IMR-90 (cell line): ENCODE data around the gene MSH3. TPM values are rescaled to one million over a fixed set of nuclear protein-coding genes. Genes with fewer than 3 reads are reported as not detected.

Experiments used
- ATAC-seq: fragments of 200-7000 bp; cut with Tn5 transposase; 2 replicates; pipeline ENCODE4 v1.9.1; 2020; ENCODE audit warnings: low read depth, mild to moderate bottlenecking, moderate library complexity
- BruUV-seq: library from RNA; stranded (reverse); fragments of 400-500 nt; replicated peaks from 2 replicates; lab custom pipeline; 2021; lab: Mats Ljungman, UMichigan
- CTCF ChIA-PET: fragments of 300-600 bp; formaldehyde crosslinking; extraction: SDS; loops from one replicate; lab custom pipeline; 2021; ENCODE audit warnings: antibody characterized with exemption; lab: Yijun Ruan, JAX
- POLR2A ChIA-PET: fragments of 300-600 bp; sonication (Branson Sonifier 250); formaldehyde crosslinking; loops from one replicate; lab custom pipeline; 2022; ENCODE audit warnings: antibody characterized with exemption; ENCODE audit not compliant: unreplicated experiment; lab: Charles Lee
- DNase-seq: peaks from one replicate; pipeline ENCODE4 v3.0.0; 2013
- H2AFZ ChIP-seq: replicated peaks from 2 replicates; pipeline ENCODE3; 2013; ENCODE audit warnings: low read length, mild to moderate bottlenecking; ENCODE audit not compliant: poor library complexity
- H2AK5ac ChIP-seq: 2 replicates; pipeline ENCODE4 v1.6.1; 2013; ENCODE audit warnings: low read depth, low read length, inconsistent platforms
- H2AK9ac ChIP-seq: replicated peaks from 2 replicates; pipeline ENCODE3; 2013; ENCODE audit warnings: mild to moderate bottlenecking, low read depth, low read length, moderate library complexity; ENCODE audit not compliant: poor library complexity
- H2BK120ac ChIP-seq: 2 replicates; pipeline ENCODE4 v1.6.1; 2013; ENCODE audit warnings: low read depth, low read length, inconsistent platforms
- H2BK15ac ChIP-seq: 3 replicates; pipeline ENCODE4 v1.6.1; 2013; ENCODE audit warnings: low read depth, low read length, inconsistent platforms
- H2BK20ac ChIP-seq: 2 replicates; pipeline ENCODE4 v1.6.1; 2013; ENCODE audit warnings: low read depth, mild to moderate bottlenecking, inconsistent platforms, low read length, moderate library complexity
- H2BK5ac ChIP-seq: 2 replicates; pipeline ENCODE4 v1.6.1; 2013; ENCODE audit warnings: mild to moderate bottlenecking, low read depth, low read length, inconsistent platforms; ENCODE audit not compliant: poor library complexity, severe bottlenecking
- H3K14ac ChIP-seq: replicated peaks from 2 replicates; pipeline ENCODE4 v1.6.1; 2013; ENCODE audit warnings: low read depth, low read length, inconsistent platforms
- H3K18ac ChIP-seq: 2 replicates; pipeline ENCODE4 v1.6.1; 2013; ENCODE audit warnings: low read depth, low read length, control low read depth
- H3K23ac ChIP-seq: 2 replicates; pipeline ENCODE4 v1.6.1; 2013; ENCODE audit warnings: low read depth, low read length, inconsistent platforms
- H3K27ac ChIP-seq: 2 replicates; pipeline ENCODE4 v1.5.1; 2013; ENCODE audit warnings: mild to moderate bottlenecking, control low read depth, low read length; ENCODE audit not compliant: insufficient read depth
- H3K27me3 ChIP-seq: 2 replicates; pipeline ENCODE4 v1.6.1; 2013; ENCODE audit warnings: low read length; ENCODE audit not compliant: control insufficient read depth, insufficient read depth
- H3K36me3 ChIP-seq: 2 replicates; pipeline ENCODE4 v1.6.1; 2013; ENCODE audit warnings: low read length, mixed read lengths; ENCODE audit not compliant: control insufficient read depth, insufficient read depth
- H3K4ac ChIP-seq: 2 replicates; pipeline ENCODE4 v1.6.1; 2013; ENCODE audit warnings: low read depth, low read length, inconsistent platforms
- H3K4me1 ChIP-seq: 2 replicates; pipeline ENCODE4 v1.6.1; 2013; ENCODE audit warnings: low read length, mixed read lengths; ENCODE audit not compliant: control insufficient read depth, insufficient read depth
- H3K4me2 ChIP-seq: 2 replicates; pipeline ENCODE4 v1.6.1; 2013; ENCODE audit warnings: low read depth, mild to moderate bottlenecking, control low read depth, low read length, moderate library complexity
- H3K4me3 ChIP-seq: 2 replicates; pipeline ENCODE4 v1.5.1; 2013; ENCODE audit warnings: low read depth, mild to moderate bottlenecking, control low read depth, low read length, moderate library complexity; ENCODE audit not compliant: insufficient read depth
- H3K56ac ChIP-seq: 2 replicates; pipeline ENCODE4 v1.6.1; 2013; ENCODE audit warnings: low read length, inconsistent platforms; ENCODE audit not compliant: insufficient read depth; ENCODE audit errors: extremely low read depth
- H3K79me1 ChIP-seq, 2 experiments: 2 replicates each; pipeline ENCODE4 v1.6.1; 2013; ENCODE audit warnings: low read length in 2 of 2, inconsistent platforms in 1 of 2, low read depth in 1 of 2
- H3K9ac ChIP-seq: 2 replicates; pipeline ENCODE4 v1.6.1; 2013; ENCODE audit warnings: low read depth, low read length, control low read depth
- H3K9me1 ChIP-seq: 2 replicates; pipeline ENCODE4 v1.6.1; 2013; ENCODE audit warnings: low read length, inconsistent platforms; ENCODE audit not compliant: insufficient read depth
- H3K9me3 ChIP-seq: 2 replicates; pipeline ENCODE4 v1.6.1; 2013; ENCODE audit warnings: low read length; ENCODE audit not compliant: control insufficient read depth, insufficient read depth
- H4K20me1 ChIP-seq: 2 replicates; pipeline ENCODE4 v1.6.1; 2013; ENCODE audit warnings: low read length, inconsistent platforms; ENCODE audit not compliant: insufficient read depth
- H4K5ac ChIP-seq: 2 replicates; pipeline ENCODE4 v1.6.1; 2013; ENCODE audit warnings: mild to moderate bottlenecking, low read depth, low read length, control low read depth
- H4K8ac ChIP-seq, 2 experiments: 2 replicates each; pipeline ENCODE4 v1.6.1; 2013; ENCODE audit warnings: low read depth in 2 of 2, low read length in 2 of 2, control low read depth in 1 of 2, inconsistent platforms in 1 of 2
- H4K91ac ChIP-seq: 2 replicates; pipeline ENCODE4 v1.6.1; 2013; ENCODE audit warnings: low read depth, low read length, inconsistent platforms; ENCODE audit not compliant: insufficient read depth
- BHLHE40 ChIP-seq: fragments of 150-350 bp; IDR thresholded peaks from 2 replicates; pipeline ENCODE4 v1.6.1; 2016; ENCODE audit warnings: mild to moderate bottlenecking, low read depth, low read length
- CEBPB ChIP-seq: IDR thresholded peaks from 2 replicates; pipeline ENCODE4 v1.6.1; 2012; ENCODE audit warnings: low read depth, low read length, improper control_type of control experiment
- CHD1 ChIP-seq: IDR thresholded peaks from 2 replicates; pipeline ENCODE4 v1.6.1; 2012; ENCODE audit warnings: low read depth, low read length, improper control_type of control experiment
- CTCF ChIP-seq: conservative IDR thresholded peaks from 2 replicates; pipeline ENCODE4 v1.5.1; 2012; ENCODE audit warnings: mild to moderate bottlenecking, low read depth, low read length, improper control_type of control experiment
- ELK1 ChIP-seq: fragments of 150-350 bp; IDR thresholded peaks from 2 replicates; pipeline ENCODE4 v1.6.1; 2016; ENCODE audit warnings: low read depth, mild to moderate bottlenecking, low read length, moderate library complexity, borderline replicate concordance
- FOS ChIP-seq: fragments of 150-350 bp; IDR thresholded peaks from 2 replicates; pipeline ENCODE4 v1.6.1; 2016; ENCODE audit warnings: low read depth, low read length
- MAFK ChIP-seq: IDR thresholded peaks from 2 replicates; pipeline ENCODE4 v1.6.1; 2012; ENCODE audit warnings: low read depth, low read length, improper control_type of control experiment
- MAZ ChIP-seq: IDR thresholded peaks from 2 replicates; pipeline ENCODE4 v1.6.1; 2012; ENCODE audit warnings: low read depth, mild to moderate bottlenecking, low read length, improper control_type of control experiment, moderate library complexity, borderline replicate concordance
- MXI1 ChIP-seq: IDR thresholded peaks from 2 replicates; pipeline ENCODE4 v1.6.1; 2012; ENCODE audit warnings: low read depth, mild to moderate bottlenecking, low read length, moderate library complexity, borderline replicate concordance
- NFE2L2 ChIP-seq: fragments of 150-350 bp; IDR thresholded peaks from 2 replicates; pipeline ENCODE4 v1.6.1; 2016; ENCODE audit warnings: low read depth, mild to moderate bottlenecking, low read length
- POLR2A ChIP-seq: IDR thresholded peaks from 2 replicates; pipeline ENCODE4 v1.6.1; 2012; ENCODE audit warnings: mild to moderate bottlenecking, low read depth, low read length
- RAD21 ChIP-seq: IDR thresholded peaks from 2 replicates; pipeline ENCODE4 v1.6.1; 2012; ENCODE audit warnings: low read length, improper control_type of control experiment
- RCOR1 ChIP-seq: IDR thresholded peaks from 2 replicates; pipeline ENCODE4 v1.6.1; 2012; ENCODE audit warnings: mild to moderate bottlenecking, low read length, improper control_type of control experiment; ENCODE audit not compliant: insufficient replicate concordance
- RFX5 ChIP-seq: IDR thresholded peaks from 2 replicates; pipeline ENCODE4 v1.8.0; 2012; ENCODE audit warnings: low read depth, mild to moderate bottlenecking, low read length, moderate library complexity
- SMC3 ChIP-seq: fragments of 150-350 bp; IDR thresholded peaks from 2 replicates; pipeline ENCODE4 v1.6.1; 2016; ENCODE audit warnings: low read depth, mild to moderate bottlenecking, antibody characterized with exemption, low read length, moderate library complexity
- USF2 ChIP-seq: fragments of 150-350 bp; IDR thresholded peaks from 2 replicates; pipeline ENCODE4 v1.6.1; 2017; ENCODE audit warnings: mild to moderate bottlenecking, antibody characterized with exemption, low read length, low read depth
- whole genome bisulfite sequencing, 2 experiments: methylation state at CpG; one replicate each; pipeline versions ENCODE4 v1.1.5 to v1.1.7; 2013; ENCODE audit warnings: missing lambda C conversion rate in 2 of 2; ENCODE audit not compliant: insufficient read length in 1 of 2; ENCODE audit errors: extremely low coverage in 2 of 2; 5-methylcytosine and 5-hydroxymethylcytosine counted together
- dilution Hi-C: fragments of 300-500 bp; cut with HindIII; formaldehyde crosslinking; loops from one replicate; pipeline ENCODE4 v1.14.3; 2018; ENCODE audit warnings: low sequenced_read_pairs; ENCODE audit not compliant: unreplicated experiment
- in situ Hi-C: fragments of 300-500 bp; cut with MboI; formaldehyde crosslinking; loops from 3 replicates; pipeline ENCODE4 v1.14.3; 2019; ENCODE audit warnings: low sequenced_read_pairs, inconsistent platforms, mixed read lengths
- intact Hi-C: fragments of 100-400 bp; cut with micrococcal nuclease; formaldehyde crosslinking; loops from 2 replicates; pipeline ENCODE4 v1.10.0; 2022
- polyA plus RNA-seq, 3 experiments: library from polyadenylated mRNA; depleted of rRNA; stranded (reverse); fragments of >200 nt; gene quantifications; 2 replicates each; pipeline ENCODE4 v1.2.3, GENCODE V29; 2012; ENCODE audit warnings: low replicate concordance in 1 of 3
- total RNA-seq: library from RNA; depleted of rRNA; stranded (reverse); fragments of >200 nt; gene quantifications from 2 replicates; pipeline ENCODE4 v1.2.3, GENCODE V29; 2012

The MSH3 gene
- total and polyA plus RNA-seq, 2 of the 4 experiments (the other 2 are of a cell fraction), result 4.6 to 13.3 TPM

DNA sequence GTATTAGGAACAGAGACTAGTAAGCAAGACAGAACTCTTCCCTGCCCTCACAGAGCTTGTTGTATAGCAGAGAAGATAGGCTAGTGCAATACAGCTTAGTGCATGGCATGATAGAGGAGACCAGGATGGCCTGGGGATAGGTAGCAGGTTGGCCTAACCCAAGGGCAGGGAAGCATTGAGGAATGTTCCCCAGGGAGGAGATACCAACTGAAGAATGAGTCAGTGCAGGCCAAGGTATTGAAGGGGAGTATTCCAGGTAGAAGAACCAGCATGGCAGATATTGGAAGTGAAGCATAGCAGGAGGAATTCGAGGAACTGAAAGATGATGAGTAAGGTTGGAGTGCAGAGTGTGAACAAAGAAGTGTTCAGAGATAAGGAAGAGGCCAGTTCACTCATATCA lies 138.9 kb downstream of the MSH3 start:
- Histone ChIP-seq H3K56ac (no peak overlapping the region), H3K9me1 (no peaks in the 10 kb centered on the region; the same call in 1 of the 2 replicates), H3K36me3 (peaks cover 13% of the 10 kb centered on the region), H4K91ac (no peak overlapping the region), H2AFZ (no peak overlapping the region), H3K23ac (no peak overlapping the region), H3K4me1 (no peaks in the 10 kb centered on the region), H2BK5ac (no peak overlapping the region), H3K79me1 (no peaks in the 10 kb centered on the region), H4K20me1 (no peaks in the 10 kb centered on the region), H3K4ac (no peak overlapping the region), H2BK120ac (no peak overlapping the region), H4K8ac (no peak overlapping the region), H4K5ac (no peak overlapping the region), H2AK9ac (no peak overlapping the region), H3K18ac (no peak overlapping the region), H3K27ac (no peak overlapping the region), H2BK15ac (no peak overlapping the region), H3K4me2 (no peak overlapping the region), H3K14ac (no peak overlapping the region), H3K4me3 (no peak overlapping the region), H2AK5ac (no peak overlapping the region), H3K9me3 (no peaks in the 10 kb centered on the region), H3K27me3 (no peaks in the 10 kb centered on the region), H2BK20ac (no peak overlapping the region), H3K9ac (no peak overlapping the region)
- in situ Hi-C loops, result no loop called here
- TF ChIP-seq MAFK (no peak), POLR2A (no peak), BHLHE40 (no peak), RCOR1 (no peak), NFE2L2 (no peak), RAD21 (no peak), MAZ (no peak), MXI1 (no peak), FOS (no peak), CHD1 (no peak), RFX5 (no peak), ELK1 (no peak), USF2 (no peak), SMC3 (no peak), CTCF (no peak), CEBPB (no peak)
- CTCF ChIA-PET, result no interaction called here
- POLR2A ChIA-PET, result no interaction called here
- DNase-seq (no peak), ATAC-seq (no peak)
- no CpG with 5 or more reads among the region's 1 CpG for WGBS, 2 experiments
- BruUV-seq, result no TSS peak
- dilution Hi-C loops, result no loop called here
- intact Hi-C loops, result no loop called here
